ENCODE measurements around the gene SPATA20.

The SPATA20 gene

DNA sequence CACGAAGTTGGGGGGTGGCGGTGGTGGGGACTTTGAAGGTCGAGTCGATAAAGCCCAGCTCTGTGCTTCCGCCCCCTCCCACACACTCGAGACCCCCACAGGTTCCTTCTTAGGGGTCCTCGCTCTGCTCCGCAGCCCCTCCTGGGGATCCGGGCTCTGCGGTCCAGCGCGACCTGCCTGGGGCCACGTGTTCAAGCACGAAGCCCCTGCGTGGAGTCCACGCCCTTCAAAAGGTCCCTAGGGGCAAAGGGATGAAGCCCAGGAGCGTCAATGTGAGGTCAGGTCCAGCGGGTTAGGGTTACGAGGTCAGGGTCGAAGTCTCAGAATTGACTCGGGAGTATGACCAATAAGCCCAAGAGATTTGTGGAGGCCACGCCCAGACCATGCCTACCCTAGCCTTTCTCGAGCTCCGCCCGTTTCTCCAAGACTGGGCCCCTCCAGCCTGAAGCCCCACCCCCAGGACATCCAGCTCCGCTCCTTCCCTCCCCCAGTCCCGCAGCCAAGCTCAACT is 12.8 kb downstream of the SPATA20 start:
- peak; percentile 55 for DNase-seq (ENCODE audit: low read depth)

DNA sequence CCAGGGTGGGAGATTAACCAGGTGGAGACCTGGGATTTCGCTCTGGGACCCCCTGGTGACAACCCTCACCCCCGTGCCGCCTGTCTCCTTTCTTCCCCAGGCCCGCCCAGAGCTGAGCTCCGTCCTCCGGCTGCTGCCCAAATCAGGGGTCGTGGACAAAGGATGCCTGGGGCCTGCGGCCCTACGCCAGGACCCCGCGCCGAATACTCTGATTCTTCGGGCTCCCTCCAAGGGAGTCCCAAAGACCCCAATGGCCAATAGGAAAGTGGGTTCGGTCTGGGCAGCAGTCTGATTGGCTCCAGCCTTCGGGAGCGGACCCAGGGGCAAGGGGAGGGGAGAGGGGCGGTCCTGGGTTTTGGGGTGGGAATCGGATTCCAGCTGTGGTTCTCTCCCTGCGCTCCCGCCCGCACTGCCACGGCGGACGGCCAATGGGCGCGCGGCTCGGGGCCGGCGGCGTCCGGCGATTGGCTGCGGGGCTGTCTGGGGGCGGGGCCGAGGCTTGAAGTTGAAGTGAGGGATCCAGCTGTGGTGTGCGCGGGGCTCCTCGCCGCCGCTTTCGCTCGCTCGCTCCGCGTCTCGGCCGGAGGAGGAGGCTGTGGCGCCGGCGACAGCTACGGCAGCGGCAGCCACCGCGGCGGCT is 13.3 kb downstream of the SPATA20 start, which contains the start of gene CACNA1G:
CACNA1G (plus strand) TSS at position 531 of the 640 bp plus-strand sequence. CDS start 745 bp downstream, outside the sequence.
- DNase-seq (ENCODE audit: low read depth): peak; percentile 83

DNA sequence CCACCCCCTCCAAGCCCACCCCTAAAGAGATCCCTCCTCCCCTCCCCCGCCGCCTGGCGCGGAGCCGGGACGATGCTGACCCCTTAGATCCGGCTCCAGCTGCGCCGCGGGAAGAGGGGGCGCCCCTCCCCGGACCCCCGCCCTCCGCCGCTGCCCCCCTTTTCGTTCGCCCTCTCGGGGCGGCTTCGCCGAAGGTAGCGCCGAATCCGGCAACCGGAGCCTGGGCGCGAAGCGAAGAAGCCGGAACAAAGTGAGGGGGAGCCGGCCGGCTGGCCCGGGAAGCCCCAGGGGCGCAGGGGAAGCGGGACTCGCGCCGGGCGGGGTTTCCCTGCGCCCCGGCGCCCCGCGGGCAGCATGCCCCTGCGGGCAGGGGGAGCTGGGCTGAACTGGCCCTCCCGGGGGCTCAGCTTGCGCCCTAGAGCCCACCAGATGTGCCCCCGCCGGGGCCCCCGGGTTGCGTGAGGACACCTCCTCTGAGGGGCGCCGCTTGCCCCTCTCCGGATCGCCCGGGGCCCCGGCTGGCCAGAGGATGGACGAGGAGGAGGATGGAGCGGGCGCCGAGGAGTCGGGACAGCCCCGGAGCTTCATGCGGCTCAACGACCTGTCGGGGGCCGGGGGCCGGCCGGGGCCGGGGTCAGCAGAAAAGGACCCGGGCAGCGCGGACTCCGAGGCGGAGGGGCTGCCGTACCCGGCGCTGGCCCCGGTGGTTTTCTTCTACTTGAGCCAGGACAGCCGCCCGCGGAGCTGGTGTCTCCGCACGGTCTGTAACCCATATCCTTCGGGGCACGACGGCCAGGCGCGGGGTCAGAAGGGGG is 14.2 kb downstream of the SPATA20 start:
- no peak for DNase-seq (ENCODE audit: low read depth)

GRCh38 chr17:50561746-50562141 is 14.8 kb downstream of the SPATA20 start:
- no peak for DNase-seq (ENCODE audit: low read depth)

DNA sequence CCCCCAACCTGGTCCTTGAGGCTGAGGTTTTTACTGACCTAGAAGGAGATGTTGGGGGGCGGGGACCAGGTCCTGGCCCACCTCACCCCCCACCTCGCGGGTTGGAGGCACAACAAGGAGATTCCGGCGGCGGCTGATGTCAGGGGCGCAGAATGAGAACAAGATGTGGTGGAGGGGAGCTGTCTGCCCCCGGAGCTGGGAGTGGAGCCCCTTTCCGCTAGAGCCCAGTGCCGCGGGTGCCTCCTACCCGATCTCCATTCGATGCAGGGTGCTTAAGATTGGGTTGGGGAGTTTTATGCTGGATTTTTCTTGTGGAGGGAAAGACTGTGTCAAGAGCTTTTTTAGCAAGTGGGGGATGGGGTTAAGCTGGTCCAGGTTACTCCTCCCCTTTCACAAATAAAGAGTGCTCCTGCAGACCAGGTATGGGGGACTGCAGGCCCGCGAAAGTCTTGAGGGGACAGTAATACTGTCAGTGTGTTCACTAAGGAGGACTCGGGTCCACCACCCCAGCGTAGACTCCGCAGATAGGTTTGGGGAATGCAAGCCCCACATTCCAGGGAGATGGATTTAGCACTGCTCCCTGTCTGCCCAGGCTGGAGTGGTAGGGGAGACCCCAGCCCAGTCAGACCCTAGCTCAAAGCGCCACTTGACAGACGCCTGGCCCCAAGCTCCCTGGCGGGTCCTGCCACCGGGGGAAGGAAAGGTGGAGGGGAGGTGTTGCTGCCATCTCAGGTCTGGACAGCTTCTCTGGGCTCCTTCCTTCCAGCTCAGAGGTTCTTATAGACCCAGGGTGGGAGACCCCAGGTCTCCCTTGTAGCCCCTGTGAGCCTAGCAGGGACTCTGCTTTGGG is 15.5 kb downstream of the SPATA20 start:
- DNase-seq (ENCODE audit: low read depth): no peak

- no peak for DNase-seq (ENCODE audit: low read depth)
Measured at GRCh38 chr17:50563092-50563511, 16.1 kb downstream of the SPATA20 start.

- peak; percentile 71 for DNase-seq (ENCODE audit: low read depth)
Measured at GRCh38 chr17:50564916-50565315, 17.9 kb downstream of the SPATA20 start.

DNA sequence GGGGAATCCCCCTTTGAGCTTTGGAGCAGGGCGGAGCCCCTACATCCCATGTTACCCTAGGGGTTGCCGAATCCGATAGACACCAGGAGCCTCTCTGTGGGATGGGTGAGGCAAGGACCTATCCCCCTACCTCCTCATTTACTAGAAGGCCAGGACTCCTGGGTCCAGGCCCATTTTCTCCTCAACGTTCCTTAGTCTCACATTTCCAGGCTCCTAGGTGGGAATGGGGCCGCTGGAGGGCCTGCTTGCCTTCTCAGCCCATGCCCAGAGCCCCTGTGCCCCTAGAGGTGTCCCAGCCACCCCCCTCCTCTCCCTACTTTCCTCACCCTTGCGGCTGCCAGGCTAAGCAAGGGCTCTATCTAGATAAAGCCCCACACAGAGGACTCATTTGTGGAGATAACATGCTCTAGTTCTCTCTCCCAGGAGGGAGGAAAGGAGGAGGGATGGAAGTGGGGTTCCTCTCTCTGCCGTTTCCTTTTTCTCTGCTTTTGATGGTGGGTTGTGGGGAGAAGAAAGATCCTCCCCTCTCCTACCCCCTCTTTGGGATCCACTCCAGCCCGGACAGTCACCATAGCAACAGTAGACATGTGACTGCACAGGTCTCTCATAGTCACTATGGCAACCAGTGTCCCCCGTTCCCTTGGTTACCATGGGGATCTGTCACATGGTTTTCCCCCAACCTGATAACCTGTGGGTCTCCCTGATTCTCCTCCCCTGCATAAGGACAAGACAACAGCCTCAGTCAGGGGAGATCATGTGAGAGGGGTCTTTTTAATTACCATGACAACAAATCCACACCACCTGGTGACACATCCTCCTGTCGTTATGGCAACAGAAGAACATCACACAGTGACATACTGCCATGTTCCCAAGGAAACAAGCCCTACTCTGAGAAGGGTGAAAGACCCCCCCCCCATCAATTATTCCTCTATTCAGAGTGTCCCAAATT is 18.7 kb downstream of the SPATA20 start:
- no peak for DNase-seq (ENCODE audit: low read depth)

- no peak for DNase-seq (ENCODE audit: low read depth)
Measured at GRCh38 chr17:50566886-50567285, 19.9 kb downstream of the SPATA20 start.

- DNase-seq (ENCODE audit: low read depth): no peak
Measured at GRCh38 chr17:50568659-50569058, 21.7 kb downstream of the SPATA20 start.

DNA sequence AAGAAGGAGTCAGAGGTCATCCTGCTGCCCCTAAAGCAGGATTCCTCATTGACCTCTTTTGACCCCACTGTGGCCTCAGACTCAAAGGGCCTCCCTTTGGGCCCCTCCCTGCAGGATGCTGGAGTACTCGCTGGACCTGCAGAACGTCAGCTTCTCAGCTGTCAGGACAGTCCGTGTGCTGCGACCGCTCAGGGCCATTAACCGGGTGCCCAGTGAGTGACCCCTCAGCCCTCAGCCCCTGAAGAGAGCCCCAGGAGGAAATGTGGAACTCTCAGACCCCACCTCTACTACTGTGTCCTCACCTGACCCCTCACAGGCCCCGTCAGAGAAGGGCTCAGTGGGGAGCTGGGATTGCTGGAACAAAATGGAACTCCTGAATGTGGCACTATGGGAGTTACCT is 22.6 kb downstream of the SPATA20 start:
- DNase-seq (ENCODE audit: low read depth): no peak

DNA sequence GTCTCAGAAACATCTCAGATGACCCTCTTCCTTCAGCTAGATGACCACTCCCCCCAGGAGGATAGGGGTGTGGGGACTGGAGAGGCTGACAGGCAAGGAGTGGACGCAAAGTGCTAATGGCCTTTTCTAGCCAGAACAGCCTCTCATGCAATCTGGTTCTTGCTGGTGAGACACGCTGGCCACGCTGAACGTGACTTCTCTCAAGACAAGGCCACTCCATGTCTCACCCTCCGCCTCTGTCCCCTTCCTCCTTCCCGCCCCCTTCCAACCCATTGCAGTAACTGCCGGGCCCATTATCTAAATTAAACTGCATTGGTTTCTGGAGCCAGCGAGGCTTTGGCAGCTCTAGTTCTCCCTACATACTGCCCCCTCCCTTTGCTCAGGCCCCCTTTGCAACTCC is 23.1 kb downstream of the SPATA20 start:
- DNase-seq (ENCODE audit: low read depth): no peak

DNA sequence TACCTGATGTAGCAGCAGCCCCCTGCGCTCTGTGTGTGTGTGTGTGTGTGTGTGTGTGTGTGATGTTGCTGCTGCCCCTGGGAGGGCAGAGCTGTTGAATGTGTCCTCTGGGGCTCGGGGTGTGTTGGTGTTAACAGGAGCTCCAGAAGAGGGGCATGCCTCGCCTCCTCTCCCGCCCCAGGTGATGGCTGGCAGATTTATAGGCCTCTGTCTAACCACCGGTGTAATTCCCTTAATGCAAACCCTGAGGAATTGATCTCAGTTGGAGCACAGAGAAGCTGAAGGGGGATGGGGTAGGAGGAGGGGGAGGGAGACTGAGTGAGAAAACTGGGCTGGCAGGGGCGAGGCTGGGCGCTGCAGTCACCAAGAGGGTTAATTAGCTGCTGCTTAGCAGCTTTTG is 23.6 kb downstream of the SPATA20 start:
- no peak for DNase-seq (ENCODE audit: low read depth)

GRCh38 chr17:50571681-50572080 is 24.7 kb downstream of the SPATA20 start:
- no peak for DNase-seq (ENCODE audit: low read depth)

GRCh38 chr17:50572541-50572940 is 25.6 kb downstream of the SPATA20 start:
- no peak for DNase-seq (ENCODE audit: low read depth)

- no peak for DNase-seq (ENCODE audit: low read depth)
Measured at GRCh38 chr17:50573866-50574611, 27.1 kb downstream of the SPATA20 start.

DNA sequence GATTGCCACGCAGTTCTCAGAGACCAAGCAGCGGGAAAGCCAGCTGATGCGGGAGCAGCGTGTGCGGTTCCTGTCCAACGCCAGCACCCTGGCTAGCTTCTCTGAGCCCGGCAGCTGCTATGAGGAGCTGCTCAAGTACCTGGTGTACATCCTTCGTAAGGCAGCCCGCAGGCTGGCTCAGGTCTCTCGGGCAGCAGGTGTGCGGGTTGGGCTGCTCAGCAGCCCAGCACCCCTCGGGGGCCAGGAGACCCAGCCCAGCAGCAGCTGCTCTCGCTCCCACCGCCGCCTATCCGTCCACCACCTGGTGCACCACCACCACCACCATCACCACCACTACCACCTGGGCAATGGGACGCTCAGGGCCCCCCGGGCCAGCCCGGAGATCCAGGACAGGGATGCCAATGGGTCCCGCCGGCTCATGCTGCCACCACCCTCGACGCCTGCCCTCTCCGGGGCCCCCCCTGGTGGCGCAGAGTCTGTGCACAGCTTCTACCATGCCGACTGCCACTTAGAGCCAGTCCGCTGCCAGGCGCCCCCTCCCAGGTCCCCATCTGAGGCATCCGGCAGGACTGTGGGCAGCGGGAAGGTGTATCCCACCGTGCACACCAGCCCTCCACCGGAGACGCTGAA is 28.7 kb downstream of the SPATA20 start:
- DNase-seq (ENCODE audit: low read depth): no peak

GRCh38 chr17:50576864-50577263 is 29.9 kb downstream of the SPATA20 start:
- DNase-seq (ENCODE audit: low read depth): no peak

DNA sequence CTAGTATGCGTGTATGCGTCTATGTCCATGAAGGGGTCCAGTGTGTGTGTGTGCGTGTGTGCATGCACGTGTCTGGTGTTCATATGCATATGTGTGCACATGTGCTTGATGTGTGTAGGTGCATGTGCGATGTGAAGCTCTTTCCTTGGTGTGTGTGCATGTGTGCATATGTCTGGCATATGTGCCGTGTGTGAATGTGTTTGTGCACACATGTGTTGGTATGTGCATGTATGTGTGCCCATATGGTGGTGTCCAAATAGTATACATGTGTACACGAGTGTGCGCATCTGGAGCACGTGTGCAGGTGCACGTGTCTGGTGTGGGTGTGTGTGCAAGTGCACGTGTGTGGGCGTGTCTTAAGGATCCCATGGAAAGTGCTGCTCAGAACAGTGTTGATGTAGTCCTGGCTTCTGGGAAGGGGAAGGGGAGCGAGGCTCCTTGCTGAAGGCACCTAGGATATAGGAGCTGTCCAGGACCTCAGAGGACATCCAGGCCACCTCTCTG is 30.5 kb downstream of the SPATA20 start:
- DNase-seq (ENCODE audit: low read depth): no peak

DNA sequence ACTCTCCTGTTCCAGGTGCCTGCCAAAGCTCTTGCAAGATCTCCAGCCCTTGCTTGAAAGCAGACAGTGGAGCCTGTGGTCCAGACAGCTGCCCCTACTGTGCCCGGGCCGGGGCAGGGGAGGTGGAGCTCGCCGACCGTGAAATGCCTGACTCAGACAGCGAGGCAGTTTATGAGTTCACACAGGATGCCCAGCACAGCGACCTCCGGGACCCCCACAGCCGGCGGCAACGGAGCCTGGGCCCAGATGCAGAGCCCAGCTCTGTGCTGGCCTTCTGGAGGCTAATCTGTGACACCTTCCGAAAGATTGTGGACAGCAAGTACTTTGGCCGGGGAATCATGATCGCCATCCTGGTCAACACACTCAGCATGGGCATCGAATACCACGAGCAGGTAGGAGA is 31.2 kb downstream of the SPATA20 start:
- no peak for DNase-seq (ENCODE audit: low read depth)

Measured in EH (cell line).